Caco-2 (cell line): ENCODE measurements around the gene CHD9. TPM values are rescaled to one million over a fixed set of nuclear protein-coding genes. Genes with fewer than 3 reads are reported as not detected.

Experiments used
- BruUV-seq: library from RNA; stranded (reverse); fragments of 400-500 nt; replicated peaks from 2 replicates; lab custom pipeline; 2021; lab: Mats Ljungman, UMichigan
- CTCF ChIA-PET: fragments of 300-600 bp; sonication (Branson Sonifier 250); formaldehyde crosslinking; loops from one replicate; lab custom pipeline; 2022; ENCODE audit warnings: antibody characterized with exemption; lab: Charles Lee
- POLR2A ChIA-PET: fragments of 300-600 bp; sonication (Branson Sonifier 250); formaldehyde crosslinking; loops from one replicate; lab custom pipeline; 2022; ENCODE audit warnings: antibody characterized with exemption; lab: Charles Lee
- DNase-seq, 2 experiments: peaks; one replicate each; pipeline versions ENCODE4 v3.0.0 to v3.0.0-alpha.2; 2020 to 2022
- H3K27me3 ChIP-seq: replicated peaks from 2 replicates; pipeline ENCODE4 v1.6.0; 2011; ENCODE audit warnings: low read length; ENCODE audit not compliant: control insufficient read depth, insufficient read depth
- H3K36me3 ChIP-seq: 2 replicates; pipeline ENCODE4 v1.5.1; 2011; ENCODE audit warnings: low read length; ENCODE audit not compliant: control insufficient read depth, insufficient read depth
- H3K4me1 ChIP-seq: fragments of 250-450 bp; sonication (Bioruptor Pico); 2 replicates; pipeline ENCODE4 v1.5.1; 2020; ENCODE audit warnings: mild to moderate bottlenecking
- H3K4me3 ChIP-seq: 2 replicates; pipeline ENCODE4 v1.5.1; 2011; ENCODE audit warnings: low read depth, mild to moderate bottlenecking, control low read depth, low read length
- H3K9me3 ChIP-seq: fragments of 250-450 bp; sonication (Bioruptor Pico); 2 replicates; pipeline ENCODE4 v1.5.1; 2020; ENCODE audit warnings: mild to moderate bottlenecking, moderate library complexity
- H3K27ac Mint-ChIP-seq: one replicate; pipeline ENCODE4 v1.8.0; 2022; ENCODE audit warnings: mixed read lengths; ENCODE audit not compliant: unreplicated experiment
- H3K27me3 Mint-ChIP-seq: one replicate; pipeline ENCODE4 v1.8.0; 2022; ENCODE audit warnings: mixed read lengths; ENCODE audit not compliant: insufficient read depth, unreplicated experiment
- H3K36me3 Mint-ChIP-seq: one replicate; pipeline ENCODE4 v1.8.0; 2022; ENCODE audit warnings: mild to moderate bottlenecking, mixed read lengths; ENCODE audit not compliant: insufficient read depth, unreplicated experiment
- H3K4me1 Mint-ChIP-seq: one replicate; pipeline ENCODE4 v1.8.0; 2022; ENCODE audit warnings: low read depth, mixed read lengths; ENCODE audit not compliant: unreplicated experiment
- H3K4me3 Mint-ChIP-seq: one replicate; pipeline ENCODE4 v1.8.0; 2022; ENCODE audit warnings: mild to moderate bottlenecking, moderate library complexity, mixed read lengths; ENCODE audit not compliant: unreplicated experiment
- H3K9me3 Mint-ChIP-seq: one replicate; pipeline ENCODE4 v1.8.0; 2022; ENCODE audit warnings: mixed read lengths; ENCODE audit not compliant: unreplicated experiment
- CTCF ChIP-seq, 2 experiments: fragments of 200-600 bp in 1 of 2; IDR thresholded peaks; 1 replicate in 1 of 2; 2 replicates in 1 of 2; pipeline versions ENCODE4 v1.5.1 to v1.8.0; 2011 to 2022; ENCODE audit warnings: antibody characterized with exemption in 1 of 2, control low read depth in 1 of 2, inconsistent platforms in 1 of 2, low read depth in 1 of 2, low read length in 1 of 2, mild to moderate bottlenecking in 1 of 2, moderate library complexity in 1 of 2; ENCODE audit not compliant: insufficient read depth in 1 of 2, severe bottlenecking in 1 of 2, unreplicated experiment in 1 of 2
- intact Hi-C: fragments of 100-400 bp; cut with micrococcal nuclease; formaldehyde crosslinking; loops from one replicate; pipeline ENCODE4 v1.10.0; 2022; ENCODE audit not compliant: unreplicated experiment
- total RNA-seq: library from RNA; stranded (reverse); gene quantifications from 2 replicates; pipeline ENCODE4 v1.2.3, GENCODE V29; 2022

CHD9 gene
- total RNA-seq, 1 experiment from 2014 or later = 29.1 TPM

DNA sequence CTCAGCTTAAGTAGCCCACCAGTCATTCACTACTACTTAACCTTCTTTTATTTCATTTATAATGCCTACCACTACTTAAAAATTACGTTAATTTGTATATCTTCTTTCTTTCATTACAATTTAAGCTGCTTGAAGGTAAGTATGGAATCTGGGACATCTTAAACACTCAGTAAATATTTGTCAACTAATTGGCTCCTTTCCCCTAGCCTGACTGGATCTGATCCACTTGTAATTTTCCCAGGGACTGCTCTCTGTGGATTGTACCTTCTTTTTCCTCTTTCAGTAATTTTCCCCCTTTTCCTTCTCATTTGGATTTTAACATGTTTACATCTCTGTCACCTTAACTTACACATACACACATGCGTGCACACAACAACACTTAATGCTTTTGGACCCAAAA is 227.1 kb downstream of the CHD9 start:
- Histone ChIP-seq H3K4me1 (no peaks in the 10 kb centered on the region), H3K9me3 (no peaks in the 10 kb centered on the region), H3K4me3 (no peak overlapping the region), H3K36me3 (no peaks in the 10 kb centered on the region; the same call in none of the 2 replicates), H3K27me3 (no peaks in the 10 kb centered on the region)
- Mint-ChIP-seq H3K27ac (no peak overlapping the region), H3K27me3 (no peaks in the 10 kb centered on the region), H3K4me1 (no peaks in the 10 kb centered on the region), H3K36me3 (peaks cover 9% of the 10 kb centered on the region), H3K4me3 (no peak overlapping the region), H3K9me3 (no peaks in the 10 kb centered on the region)
- BruUV-seq = no TSS peak
- ChIA-PET POLR2A (no interaction called here), CTCF (no interaction called here)
- no peak for DNase-seq
- TF ChIP-seq CTCF (IDR thresholded peaks at IDR 0.05; ENCODE audit: insufficient read depth in 1 of 2, low read depth in 1 of 2, low read length in 1 of 2, severe bottlenecking in 1 of 2, unreplicated experiment in 1 of 2) = no peak
- intact Hi-C loops = no loop called here

DNA sequence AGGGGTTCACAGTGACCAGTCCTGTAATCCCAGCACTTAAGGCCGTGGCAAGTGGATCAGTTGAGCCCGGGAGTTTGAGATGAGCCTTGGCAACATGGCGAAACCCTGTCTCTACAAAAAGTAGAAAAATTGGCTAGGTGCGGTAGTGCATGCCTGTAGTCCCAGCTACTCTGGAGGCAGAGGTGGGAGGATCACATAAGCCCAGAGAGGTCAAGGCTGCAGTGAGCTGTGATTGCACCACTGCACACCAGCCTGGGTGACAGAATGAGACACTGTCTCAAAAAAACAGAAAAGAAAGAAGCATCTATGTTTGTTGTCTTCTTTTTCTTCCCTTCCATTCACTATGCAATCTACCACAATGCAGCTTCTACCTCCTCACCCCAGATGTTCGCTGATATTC is 227.5 kb downstream of the CHD9 start:
- Mint-ChIP-seq H3K27me3 (no peaks in the 10 kb centered on the region), H3K4me1 (no peaks in the 10 kb centered on the region), H3K4me3 (no peak overlapping the region), H3K27ac (no peak overlapping the region), H3K9me3 (no peaks in the 10 kb centered on the region), H3K36me3 (peaks cover 9% of the 10 kb centered on the region)
- H3K4me1 ChIP-seq = no peaks in the 10 kb centered on the region
- TF ChIP-seq CTCF (IDR thresholded peaks at IDR 0.05; ENCODE audit: insufficient read depth in 1 of 2, low read depth in 1 of 2, low read length in 1 of 2, severe bottlenecking in 1 of 2, unreplicated experiment in 1 of 2) = no peak
- no peak for DNase-seq
- H3K9me3 ChIP-seq = no peaks in the 10 kb centered on the region
- ChIA-PET POLR2A (no interaction called here), CTCF (no interaction called here)
- H3K4me3 ChIP-seq = no peak overlapping the region
- no peaks in the 10 kb centered on the region; the same call in none of the 2 replicates for H3K36me3 ChIP-seq
- H3K27me3 ChIP-seq = no peaks in the 10 kb centered on the region
- BruUV-seq = no TSS peak
- intact Hi-C loops = no loop called here

GRCh38 chr16:53282975-53283946 is 228.5 kb downstream of the CHD9 start:
- TF ChIP-seq CTCF (IDR thresholded peaks at IDR 0.05; ENCODE audit: insufficient read depth in 1 of 2, low read depth in 1 of 2, low read length in 1 of 2, severe bottlenecking in 1 of 2, unreplicated experiment in 1 of 2) = peak; percentile 26 to 66
- ChIA-PET CTCF (interaction anchor here (0.7 to 1.3 kb wide), 6 partner anchors 90 to 307 kb away, joined by 3 to 15 read pairs (median 4); partner anchors contain the start of gene CHD9), POLR2A (no interaction called here)
- no peak overlapping the region for H3K27ac Mint-ChIP-seq
- H3K4me3 Mint-ChIP-seq = no peak overlapping the region
- Histone ChIP-seq H3K4me1 (no peaks in the 10 kb centered on the region), H3K36me3 (peaks cover 1% of the 10 kb centered on the region), H3K4me3 (no peak overlapping the region), H3K9me3 (no peaks in the 10 kb centered on the region), H3K27me3 (no peaks in the 10 kb centered on the region)
- H3K36me3 Mint-ChIP-seq = peaks cover 1% of the 10 kb centered on the region
- no peaks in the 10 kb centered on the region for H3K27me3 Mint-ChIP-seq
- no peaks in the 10 kb centered on the region for H3K9me3 Mint-ChIP-seq
- H3K4me1 Mint-ChIP-seq = no peaks in the 10 kb centered on the region
- DNase-seq = peak in 1 of 2 experiments; percentile 53
- no TSS peak for BruUV-seq
- intact Hi-C loops = loop anchor here (1.0 kb wide), 1 partner anchor 229 kb away; the partner anchor contains the start of gene CHD9
